Measurements from ENCODE around the gene CRHR1.
A peak's percentile ranks its signal among the peaks of the same experiment; 100 is the strongest.

The CRHR1 gene

DNA sequence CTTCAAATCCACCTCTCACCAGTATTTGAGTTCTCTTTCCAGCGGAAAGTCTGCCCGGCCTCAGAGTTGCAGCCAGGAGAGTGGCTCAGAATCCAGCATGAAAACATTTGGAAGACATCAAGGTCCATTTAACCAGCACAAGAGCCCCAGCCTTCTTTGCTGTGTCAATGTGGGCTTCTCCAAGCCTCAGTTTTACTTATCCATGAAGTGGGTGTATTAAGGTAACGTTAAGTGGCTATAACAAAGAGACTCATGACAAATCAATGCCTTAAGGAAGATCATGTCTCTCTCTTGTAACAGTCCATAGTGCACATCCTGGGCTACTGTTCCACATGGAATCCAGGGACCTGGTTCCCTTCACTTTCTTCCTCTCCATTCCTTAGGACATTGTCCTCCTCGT is 59.6 kb downstream of the CRHR1 start:
- DNase-seq (ENCODE audit: low read depth in 2 of 2, low spot score in 1 of 2) = no peak

GRCh38 chr17:45844695-45845375 is 60.7 kb downstream of the CRHR1 start, which contains the start of gene SPPL2C:
SPPL2C (plus strand) TSS chr17:45844881; CDS start chr17:45844907, 26 bp downstream.
- DNase-seq (ENCODE audit: low read depth in 2 of 2, low spot score in 1 of 2) = no peak

DNA sequence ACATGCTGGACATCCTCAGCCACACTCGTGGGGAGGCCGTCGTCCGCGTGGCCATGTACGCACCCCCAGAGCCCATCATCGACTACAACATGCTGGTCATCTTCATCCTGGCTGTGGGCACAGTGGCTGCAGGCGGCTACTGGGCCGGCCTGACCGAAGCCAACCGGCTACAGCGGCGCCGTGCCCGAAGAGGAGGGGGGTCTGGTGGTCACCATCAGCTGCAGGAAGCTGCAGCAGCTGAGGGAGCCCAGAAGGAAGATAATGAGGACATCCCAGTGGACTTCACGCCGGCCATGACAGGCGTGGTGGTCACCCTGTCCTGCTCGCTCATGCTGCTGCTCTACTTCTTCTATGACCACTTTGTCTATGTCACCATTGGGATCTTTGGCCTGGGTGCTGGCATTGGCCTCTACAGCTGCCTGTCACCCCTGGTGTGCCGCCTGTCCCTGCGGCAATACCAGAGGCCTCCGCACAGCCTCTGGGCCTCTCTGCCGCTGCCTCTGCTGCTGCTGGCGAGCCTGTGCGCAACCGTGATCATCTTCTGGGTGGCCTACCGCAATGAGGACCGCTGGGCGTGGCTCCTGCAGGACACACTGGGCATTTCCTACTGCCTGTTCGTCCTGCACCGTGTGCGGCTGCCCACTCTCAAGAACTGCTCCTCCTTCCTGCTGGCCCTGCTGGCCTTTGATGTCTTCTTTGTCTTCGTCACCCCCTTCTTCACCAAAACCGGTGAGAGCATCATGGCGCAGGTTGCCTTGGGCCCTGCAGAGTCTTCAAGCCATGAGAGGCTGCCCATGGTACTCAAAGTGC is 61.5 kb downstream of the CRHR1 start:
- no peak for DNase-seq (ENCODE audit: low read depth in 2 of 2, low spot score in 1 of 2)

DNA sequence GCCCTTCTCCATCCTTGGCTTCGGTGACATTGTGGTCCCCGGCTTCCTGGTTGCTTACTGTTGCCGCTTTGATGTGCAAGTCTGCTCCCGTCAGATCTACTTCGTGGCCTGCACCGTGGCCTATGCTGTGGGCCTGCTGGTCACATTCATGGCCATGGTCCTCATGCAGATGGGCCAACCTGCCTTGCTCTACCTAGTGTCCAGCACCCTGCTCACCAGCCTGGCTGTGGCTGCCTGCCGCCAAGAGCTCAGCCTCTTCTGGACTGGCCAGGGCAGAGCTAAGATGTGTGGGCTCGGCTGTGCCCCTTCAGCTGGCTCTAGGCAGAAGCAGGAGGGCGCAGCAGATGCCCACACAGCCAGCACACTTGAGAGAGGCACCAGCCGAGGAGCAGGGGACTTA is 62.1 kb downstream of the CRHR1 start:
- DNase-seq (ENCODE audit: low read depth in 2 of 2, low spot score in 1 of 2) = no peak

DNA sequence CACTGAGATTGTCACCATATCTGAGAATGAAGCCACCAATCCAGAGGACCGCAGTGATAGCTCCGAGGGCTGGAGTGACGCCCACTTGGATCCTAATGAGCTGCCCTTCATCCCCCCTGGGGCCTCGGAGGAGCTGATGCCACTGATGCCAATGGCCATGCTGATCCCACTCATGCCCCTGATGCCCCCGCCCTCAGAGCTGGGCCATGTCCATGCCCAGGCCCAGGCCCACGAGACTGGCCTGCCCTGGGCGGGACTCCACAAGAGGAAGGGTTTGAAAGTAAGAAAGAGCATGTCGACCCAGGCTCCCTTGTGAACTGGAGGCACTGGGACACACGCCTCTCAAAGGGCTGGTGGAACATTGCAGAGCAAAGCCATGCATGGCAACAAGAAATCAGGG is 62.5 kb downstream of the CRHR1 start:
- no peak for DNase-seq (ENCODE audit: low read depth in 2 of 2, low spot score in 1 of 2)

- no peak for DNase-seq (ENCODE audit: low read depth in 2 of 2, low spot score in 1 of 2)
Observed at GRCh38 chr17:45847101-45847500, 63.0 kb downstream of the CRHR1 start.

GRCh38 chr17:45847747-45848146 is 63.6 kb downstream of the CRHR1 start:
- DNase-seq (ENCODE audit: low read depth in 2 of 2, low spot score in 1 of 2) = no peak

DNA sequence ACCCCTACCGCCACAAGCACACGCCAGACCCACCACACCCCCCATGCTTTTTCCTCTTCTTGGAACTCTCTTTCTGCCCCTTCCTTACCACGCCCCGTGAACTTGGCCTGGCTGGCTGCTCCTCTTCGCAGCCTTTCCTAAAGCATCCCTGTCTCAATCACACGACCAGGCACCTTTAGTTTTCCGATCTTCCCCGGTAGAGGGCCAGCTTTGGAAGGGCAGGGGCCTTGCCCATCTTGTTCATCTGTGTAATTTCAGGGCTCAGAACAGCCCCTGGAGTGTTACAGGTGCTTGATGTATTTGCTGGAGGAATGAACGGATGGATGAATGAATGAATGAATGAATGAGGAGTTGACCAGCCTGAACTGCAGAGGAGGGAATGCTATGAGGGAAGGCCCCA is 64.3 kb downstream of the CRHR1 start:
- DNase-seq (ENCODE audit: low read depth in 2 of 2, low spot score in 1 of 2) = no peak

GRCh38 chr17:45848868-45849535 is 64.9 kb downstream of the CRHR1 start:
- no peak for DNase-seq (ENCODE audit: low read depth in 2 of 2, low spot score in 1 of 2)

- DNase-seq (ENCODE audit: low read depth in 2 of 2, low spot score in 1 of 2) = no peak
Observed at GRCh38 chr17:45849536-45849990, 65.4 kb downstream of the CRHR1 start.

- DNase-seq (ENCODE audit: low read depth in 2 of 2, low spot score in 1 of 2) = no peak
Observed at GRCh38 chr17:45850011-45850410, 65.9 kb downstream of the CRHR1 start.

DNA sequence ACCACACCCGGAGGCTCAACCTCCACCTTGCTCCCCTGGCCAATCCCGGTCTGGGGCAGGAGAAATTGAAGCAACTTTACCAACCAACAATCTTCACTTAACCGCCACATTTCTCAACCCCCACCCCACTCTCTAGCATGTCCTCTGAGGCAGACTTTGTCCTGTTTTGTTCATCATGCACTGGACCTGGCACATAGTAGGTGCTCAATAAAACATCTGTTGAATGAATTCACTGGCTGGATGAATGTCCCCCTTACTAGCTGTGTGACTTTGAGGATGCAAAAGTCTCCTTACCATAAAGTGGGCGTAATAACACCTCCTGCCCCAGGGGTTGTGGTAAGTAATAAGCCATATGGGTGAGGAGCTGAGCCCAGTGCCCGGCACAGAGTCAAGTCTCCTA is 66.3 kb downstream of the CRHR1 start:
- DNase-seq (ENCODE audit: low read depth in 2 of 2, low spot score in 1 of 2) = no peak

DNA sequence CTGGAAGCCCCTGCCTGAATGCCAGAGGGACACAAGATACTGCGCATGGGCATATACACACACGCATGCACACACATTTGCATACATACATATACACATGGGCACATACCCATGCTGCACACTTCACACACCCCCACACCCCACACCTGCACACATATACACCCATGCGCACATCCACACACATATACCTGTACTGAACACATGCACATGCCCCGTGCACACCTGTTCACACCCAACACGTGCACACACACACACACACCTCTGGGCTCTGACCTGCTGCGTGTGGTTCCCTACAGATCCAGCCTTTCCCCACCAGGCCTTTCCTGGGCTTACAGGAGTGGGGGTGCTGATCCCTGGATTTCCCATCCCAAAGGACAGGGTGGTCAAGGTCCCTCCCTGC is 66.9 kb downstream of the CRHR1 start:
- no peak for DNase-seq (ENCODE audit: low read depth in 2 of 2, low spot score in 1 of 2)

DNA sequence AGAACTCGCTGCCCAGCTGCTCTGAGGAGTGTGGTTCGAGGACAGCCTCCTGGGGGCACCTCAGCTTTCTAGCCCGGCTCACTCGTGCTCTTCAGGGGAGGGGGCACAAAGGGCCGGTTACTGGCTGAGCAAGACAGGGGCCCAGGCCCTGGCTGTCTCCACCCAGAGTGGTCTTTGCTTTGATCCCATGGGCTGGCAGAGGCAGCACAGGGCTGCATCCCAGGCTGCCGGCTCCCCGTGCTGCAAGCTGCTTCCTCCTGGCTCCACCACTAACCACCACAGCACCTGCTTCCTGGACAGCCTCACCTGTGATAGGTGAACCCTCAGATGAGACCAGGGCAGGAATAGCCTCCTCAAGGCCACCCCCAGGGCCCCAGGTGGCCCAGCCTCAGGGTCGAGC is 67.3 kb downstream of the CRHR1 start:
- DNase-seq (ENCODE audit: low read depth in 2 of 2, low spot score in 1 of 2) = no peak

- no peak for DNase-seq (ENCODE audit: low read depth in 2 of 2, low spot score in 1 of 2)
Observed at GRCh38 chr17:45851873-45852272, 67.8 kb downstream of the CRHR1 start.

DNA sequence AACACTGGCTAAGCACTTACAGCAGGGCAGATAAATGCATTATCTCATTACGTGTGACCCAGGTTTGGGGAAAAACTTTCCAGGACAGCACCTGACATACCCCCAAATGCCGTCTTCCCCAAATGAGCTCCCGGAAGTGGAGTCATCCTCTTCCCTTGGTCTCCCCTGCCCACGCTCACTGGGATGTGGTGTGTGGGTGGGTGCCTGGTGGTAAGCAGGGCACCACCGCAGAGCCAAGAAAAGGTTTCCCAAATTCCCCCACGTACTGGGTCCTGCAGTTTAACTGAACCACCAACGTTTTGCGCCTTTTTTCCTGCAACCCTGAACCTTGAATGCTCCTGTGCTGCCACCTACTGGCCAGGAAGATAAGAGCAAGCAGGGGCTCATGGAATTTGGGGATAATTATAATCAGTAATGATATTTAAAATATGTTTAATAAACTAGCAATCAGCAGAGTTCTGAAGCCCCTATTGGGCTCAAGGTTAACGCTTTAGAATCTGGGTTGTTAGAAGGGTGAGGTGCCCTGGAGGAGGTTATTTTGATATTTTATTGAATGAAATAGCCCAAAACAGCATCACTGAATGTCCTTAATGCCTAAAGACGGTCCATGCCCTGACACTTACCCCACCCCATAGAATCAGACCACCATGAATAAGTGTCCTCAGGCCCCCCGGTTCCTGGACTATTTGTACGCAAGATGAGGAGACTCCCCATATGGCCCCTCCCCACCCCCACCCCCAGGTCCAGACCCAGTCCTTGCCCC is 68.6 kb downstream of the CRHR1 start:
- DNase-seq (ENCODE audit: low read depth in 2 of 2, low spot score in 1 of 2) = peak in 1 of 2 donors; percentile 29

- no peak for DNase-seq (ENCODE audit: low read depth in 2 of 2, low spot score in 1 of 2)
Observed at GRCh38 chr17:45854209-45854608, 70.1 kb downstream of the CRHR1 start.

DNA sequence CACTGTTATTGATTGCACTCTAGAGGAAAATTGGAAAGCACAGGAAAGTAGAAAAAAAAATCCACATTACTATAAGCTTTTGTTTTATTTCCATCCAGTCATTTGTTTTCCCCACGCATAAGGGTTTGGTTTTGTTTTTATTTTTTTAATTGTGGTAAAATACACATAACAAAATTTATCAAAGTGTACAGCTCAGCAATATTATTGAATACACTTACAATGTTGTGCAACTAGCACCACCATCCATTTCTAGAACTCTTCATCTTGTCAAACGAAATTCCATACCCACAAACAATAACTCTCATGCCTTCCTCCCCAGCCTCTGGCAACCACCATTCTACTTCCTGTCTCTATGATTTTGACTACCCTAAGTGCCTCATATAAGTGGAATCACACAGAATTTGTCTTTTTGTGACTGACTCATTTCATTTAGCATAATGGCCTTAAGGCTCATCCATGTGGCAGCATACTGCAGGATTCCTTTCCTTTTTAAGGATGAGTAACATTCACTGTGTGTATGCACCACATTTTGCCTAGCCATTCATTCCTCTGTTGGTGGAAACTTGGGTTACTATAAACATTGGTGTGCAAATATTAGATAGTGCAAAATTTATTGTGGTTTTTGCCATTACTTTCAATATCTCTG is 71.7 kb downstream of the CRHR1 start:
- DNase-seq (ENCODE audit: low read depth in 2 of 2, low spot score in 1 of 2) = no peak

DNA sequence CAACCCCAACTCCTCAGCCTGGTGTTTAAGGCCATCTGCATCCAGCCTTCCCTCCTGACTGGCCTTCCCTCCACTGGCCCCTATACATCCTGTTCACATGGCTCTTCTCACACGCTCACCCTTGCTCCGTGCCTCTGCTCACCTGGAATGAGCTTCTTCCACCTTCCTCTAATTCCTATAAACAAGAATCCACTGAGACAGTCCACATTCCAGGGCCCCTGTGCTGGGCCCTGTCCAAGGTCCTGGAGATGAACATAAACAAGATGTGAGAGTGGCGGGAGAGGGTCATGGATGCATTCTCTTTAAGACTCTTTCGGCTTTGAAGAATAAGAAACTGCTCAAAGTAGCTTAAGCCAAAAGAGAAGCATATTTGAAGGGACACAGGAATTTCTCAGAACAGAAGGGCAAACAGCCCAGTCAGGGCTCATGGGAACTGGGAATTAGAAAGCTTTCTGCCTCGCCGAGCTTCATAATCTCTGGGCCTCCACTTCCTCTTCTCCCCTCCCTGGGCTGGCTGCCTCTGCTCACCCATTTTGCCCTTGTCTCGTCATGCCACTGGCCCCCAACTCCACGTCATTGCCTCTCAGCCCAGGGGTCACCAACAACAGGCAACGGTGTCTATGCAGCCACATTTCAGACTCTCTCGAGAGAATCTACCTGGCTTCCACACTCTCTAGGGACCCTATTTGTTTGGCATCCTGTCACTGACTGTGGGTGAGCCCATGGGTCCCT is 74.0 kb downstream of the CRHR1 start:
- no peak for DNase-seq (ENCODE audit: low read depth in 2 of 2, low spot score in 1 of 2)

DNA sequence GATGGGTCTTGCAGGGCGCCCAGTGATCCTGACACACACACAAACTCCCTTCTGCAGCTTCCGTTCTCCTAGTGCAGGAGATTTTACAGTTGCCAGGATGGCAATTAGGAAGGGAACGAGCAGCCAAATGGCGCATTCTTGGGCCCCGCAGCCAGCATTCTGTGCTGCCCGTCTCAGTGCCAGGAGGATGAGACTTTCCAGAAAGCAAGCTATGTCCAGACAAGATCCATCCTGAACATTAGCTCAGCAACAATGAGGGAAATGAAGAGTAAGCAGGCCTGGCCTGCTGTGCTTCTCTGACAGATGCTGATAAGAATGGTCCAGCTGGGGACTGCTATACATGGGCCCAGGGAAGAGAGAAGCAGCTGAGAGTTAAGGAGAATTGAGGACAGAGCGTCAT is 77.0 kb downstream of the CRHR1 start:
- no peak for DNase-seq (ENCODE audit: low read depth in 2 of 2, low spot score in 1 of 2)

All from stimulated activated CD8-positive, alpha-beta memory T cell treated with anti-CD3 and anti-CD28 coated beads, Interleukin-4, amount 100 ng/mL, for 1 hour (primary cell).